EH (cell line): ENCODE measurements around the gene ZFP36L2.

Experiments used
- DNase-seq: peaks from one replicate; pipeline ENCODE4 v3.0.0-alpha.2; 2015; ENCODE audit warnings: low read depth

ZFP36L2 gene

DNA sequence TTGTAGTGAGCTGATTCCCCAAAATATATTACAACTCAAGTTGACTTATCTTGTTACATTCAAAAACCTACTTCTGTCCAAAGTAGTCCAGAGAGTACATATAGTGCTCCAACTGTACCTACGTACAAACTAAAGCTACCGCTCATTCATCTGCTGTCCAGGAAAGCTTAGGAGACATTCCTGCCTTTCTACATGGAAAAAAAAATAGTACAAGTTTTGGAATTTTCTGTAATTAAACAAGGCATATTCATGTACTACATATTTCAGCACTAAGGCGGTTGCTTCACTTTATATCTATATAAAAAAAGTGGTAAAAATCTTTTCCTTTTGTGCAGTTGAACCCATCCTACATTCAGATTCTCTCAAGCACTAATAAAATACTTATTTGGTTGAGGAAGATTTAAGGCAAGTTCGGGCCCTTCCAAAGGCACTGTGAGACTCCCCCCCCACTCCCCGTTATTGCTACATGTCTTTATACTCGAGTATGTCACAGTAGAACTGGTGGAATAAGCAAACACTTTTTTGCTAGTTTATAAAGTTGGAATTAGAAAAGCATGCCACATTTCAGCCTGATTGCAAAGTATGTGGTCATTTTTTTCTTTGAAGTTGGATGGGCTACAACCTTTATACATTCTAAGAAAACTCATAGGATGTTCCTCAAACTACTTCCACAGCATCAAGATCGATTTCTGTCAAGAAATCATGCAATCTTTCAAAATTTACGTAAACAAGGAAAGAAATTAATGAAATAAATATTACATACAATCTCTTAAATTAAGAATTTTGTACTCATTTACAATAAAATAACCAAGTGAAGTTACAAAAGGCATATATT lies 3.7 kb downstream of the ZFP36L2 start:
- peak; percentile 41 for DNase-seq

DNA sequence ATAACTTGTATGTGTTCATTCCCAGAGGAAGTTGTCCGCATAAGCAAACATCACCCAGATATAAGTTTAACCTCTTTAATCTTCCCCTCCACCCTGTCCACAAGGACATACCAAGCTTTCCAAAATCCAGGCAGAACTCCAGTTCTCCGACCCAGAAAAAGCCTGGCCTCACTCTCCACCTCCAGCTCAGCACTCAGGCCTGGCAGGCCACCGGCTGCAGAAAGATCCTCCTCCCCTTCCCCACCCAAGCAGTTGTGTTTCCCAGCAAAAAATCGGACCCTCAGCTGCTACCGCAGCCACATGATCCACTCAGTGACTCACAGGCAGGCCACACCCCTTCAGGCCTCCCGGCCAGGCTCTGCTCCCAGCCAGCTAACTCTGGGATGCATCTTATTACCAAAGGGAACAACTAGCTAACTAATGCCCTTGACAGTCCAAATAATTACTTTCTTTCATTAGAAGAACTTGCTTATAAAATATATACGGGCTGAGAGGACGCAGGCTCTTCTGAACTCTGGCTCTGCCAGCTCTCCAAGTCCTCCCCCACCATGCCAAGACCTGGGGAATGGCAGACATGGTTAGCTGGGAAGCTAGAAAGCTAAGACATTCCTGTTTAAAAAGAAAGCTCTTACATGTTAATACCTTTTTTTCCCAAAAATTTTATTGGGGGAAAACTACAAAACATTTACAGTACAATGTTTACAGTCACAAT lies 4.5 kb downstream of the ZFP36L2 start:
- DNase-seq, result peak; percentile 96

DNA sequence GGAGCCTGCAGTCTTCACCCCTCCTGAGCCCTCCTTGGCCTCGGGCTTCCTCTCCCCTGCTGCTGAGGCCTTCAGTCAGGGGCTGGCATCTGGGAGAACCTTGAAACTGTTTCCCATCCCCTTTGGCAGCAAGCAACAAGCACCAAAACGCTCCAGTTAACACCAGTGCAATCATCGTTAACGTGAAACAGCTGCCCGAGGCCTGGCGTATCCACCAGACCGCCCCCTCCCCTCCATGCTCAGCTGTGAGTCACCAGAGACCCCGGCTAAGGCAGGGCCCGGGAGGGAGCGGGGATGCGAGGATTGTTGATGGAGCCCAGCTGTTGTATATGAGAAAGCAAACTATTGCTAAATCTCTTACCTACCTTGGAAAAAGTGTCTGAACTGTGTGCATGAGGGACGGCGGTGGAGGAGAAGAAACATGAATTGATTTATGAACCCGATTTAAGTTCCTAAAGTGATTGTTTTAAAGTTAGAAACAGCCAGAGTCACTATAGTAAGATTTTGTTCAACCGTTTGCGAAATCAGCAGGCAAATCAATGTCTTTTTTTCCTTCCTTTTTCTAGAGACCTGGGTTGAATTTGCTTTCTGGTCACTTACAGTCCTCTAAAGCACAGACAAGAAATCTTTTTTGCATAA lies 5.2 kb downstream of the ZFP36L2 start:
- peak; percentile 69 for DNase-seq

DNA sequence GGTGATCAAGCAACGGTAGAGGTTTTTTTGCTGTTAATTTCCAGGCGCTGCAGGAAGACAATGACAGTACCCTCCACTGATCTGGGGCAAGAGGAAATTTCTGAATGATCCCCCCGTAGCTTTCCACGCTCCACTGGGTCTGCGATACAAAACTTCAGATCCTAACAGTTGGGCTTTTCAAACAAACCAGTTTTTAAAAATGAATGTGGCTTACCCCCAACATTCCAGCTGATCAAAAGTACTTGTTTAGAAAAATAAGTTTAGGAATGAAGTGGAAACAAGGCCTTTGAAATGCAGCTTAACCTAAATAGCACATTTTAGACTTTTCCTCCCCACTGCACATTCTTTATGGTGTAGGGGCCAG lies 5.7 kb downstream of the ZFP36L2 start:
- no peak for DNase-seq

DNA sequence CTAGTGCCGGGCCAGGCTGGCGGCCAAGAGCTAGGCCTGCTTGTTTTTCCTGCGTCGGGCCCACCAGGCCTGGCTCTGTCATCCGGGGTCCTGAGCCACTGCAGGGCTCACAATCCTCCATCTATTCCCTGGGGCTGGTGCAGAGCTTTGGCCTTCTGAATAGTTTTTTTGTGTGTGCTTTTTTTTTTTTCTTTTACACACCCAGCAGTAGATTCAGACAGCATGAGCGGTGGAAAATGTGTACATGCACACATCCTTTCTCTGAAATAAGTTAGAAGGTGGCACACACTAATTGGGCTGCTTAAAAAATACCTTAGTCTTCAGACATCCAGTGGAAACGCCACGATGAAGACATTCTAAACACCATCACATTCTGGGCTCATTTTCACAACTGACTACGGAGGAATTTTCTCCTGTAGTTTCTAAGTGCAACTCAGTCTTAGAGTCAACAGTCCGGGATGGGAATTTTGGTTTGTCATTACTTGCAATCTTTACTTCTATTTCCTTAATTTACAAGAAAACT lies 6.1 kb downstream of the ZFP36L2 start:
- DNase-seq, result peak; percentile 49

DNA sequence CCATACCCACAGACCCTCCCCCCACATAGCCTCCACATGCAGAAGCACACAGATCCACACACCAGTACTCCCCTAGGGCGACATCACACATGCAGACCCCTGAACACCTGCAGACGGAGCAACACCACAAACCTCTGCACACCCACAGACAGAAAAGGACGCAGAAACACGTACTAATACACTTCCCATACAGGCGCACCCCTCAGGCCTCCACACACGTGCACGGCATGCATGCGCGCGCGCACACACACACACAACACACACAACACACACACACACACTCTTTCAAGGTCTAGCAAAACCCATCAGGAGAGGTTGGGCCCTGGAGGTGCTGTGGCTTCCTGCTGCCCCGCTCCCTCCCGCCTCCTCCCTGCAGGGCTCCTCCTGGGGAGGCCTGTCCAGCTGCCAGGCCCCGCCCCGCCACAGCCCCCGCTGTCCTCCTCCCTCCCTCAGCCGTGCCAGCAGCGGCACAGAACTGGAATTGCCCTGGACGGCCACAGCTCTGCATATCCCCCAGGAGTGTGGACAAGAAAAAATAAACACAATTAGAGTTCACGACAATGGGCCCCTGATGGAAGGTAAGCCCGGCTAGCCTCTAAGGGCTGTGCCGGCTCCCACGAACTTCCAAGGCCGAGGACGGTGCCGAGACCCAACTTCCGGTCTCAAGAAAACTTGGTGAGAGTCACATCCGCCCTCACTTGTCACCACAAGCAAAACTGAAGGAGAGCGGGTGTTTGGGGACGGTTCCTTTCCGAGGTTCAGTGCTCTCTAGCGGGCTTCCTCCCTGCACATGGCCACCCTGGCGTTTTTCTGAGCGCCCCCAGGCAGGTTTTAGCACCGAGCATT lies 6.8 kb downstream of the ZFP36L2 start:
- peak; percentile 85 for DNase-seq

DNA sequence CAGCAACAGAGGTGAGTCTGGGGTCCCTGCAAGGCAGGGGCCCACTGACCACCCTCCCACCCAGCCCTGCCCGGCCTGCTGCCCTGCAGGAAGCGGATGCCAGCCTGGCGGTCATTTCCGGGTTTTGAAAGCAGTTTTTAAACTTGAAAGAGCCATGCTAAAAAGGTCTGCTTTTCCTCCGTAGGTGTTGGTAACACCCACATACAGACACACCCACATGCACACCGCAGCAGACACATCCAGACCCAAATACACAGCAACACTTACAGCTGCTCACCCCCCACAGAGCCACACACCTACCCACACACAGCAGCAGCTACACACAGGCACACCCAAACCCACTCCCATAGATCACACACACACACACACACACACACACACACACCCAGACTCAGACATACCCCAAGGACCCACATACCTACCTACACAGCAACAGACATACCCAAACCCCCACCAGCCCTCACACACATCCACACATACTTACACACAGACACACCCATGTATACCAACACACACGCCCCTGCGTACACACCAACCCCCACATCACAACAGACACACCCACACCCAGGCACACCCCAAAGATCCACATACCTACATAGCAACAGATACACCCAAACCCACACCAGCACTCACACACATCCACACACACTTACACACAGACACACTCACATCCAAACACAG lies 7.6 kb downstream of the ZFP36L2 start:
- no peak for DNase-seq

DNA sequence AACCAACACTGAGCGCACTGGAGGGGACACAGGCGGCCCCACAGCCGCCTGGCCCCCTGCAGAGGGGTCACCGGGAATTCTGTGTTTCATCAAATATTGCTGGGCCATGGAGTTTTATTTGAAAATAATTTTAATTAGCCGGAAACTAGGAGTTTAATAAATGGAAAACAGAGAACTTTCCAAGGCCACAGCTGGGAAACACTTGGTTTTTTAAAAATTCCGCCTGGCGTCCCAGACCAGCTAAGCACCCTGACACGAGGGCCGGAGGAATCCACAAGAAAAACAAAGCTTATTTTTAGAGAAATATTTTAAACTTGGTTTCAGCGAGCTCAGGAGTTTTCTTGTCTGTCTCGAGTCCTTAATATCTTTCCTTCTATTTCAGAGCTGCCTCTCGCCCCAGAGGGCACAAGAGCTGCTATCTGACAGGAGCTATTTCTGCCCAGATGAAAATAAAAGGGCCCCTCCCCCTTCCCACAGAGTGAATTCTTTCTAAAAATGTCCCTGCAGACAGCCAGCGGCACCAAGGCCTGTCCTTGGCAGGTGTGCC lies 8.2 kb downstream of the ZFP36L2 start:
- DNase-seq, result peak; percentile 76

DNA sequence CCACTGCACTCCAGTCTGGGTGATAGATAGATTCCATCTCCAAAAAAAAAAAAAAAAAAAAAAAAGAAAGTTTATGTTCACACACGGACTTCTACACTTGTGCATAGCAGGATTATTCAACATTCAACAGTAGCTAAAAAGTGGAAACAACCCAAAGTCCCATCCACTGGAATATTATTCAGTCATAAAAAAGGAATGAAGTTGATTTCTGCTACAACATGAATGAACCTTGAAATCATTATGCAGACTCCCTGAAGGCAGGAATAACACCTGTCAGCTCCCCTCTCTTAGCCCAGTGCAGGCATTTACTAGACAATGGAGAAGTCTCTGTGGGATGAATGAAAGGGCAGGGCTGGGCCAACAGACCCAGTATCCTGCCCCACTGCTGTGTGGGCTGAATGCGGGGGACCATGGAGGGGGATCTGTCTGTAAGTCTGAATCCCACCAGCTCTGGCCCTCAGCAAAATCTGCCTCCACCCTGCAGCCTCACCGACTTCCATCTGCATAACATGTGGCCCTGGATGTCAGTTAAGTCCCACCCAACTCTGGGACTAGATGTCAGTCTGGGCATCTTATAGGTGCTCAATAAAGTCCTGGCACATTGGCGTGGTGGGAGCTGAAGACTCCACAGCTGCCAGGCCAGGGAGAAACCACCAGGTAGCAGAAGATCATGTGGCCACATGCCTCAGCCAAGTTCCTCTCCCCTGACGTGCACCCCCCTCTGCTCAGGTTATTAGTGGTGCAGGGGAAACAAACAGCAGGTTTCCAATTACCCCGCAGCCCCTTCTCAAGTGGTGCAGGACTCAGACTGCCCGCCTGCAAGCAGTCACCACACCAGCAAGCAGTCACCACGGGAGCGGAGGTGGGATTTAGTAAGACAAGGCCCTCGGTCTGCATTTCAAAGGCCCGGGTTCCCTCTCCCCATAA lies 8.9 kb downstream of the ZFP36L2 start:
- no peak for DNase-seq

DNA sequence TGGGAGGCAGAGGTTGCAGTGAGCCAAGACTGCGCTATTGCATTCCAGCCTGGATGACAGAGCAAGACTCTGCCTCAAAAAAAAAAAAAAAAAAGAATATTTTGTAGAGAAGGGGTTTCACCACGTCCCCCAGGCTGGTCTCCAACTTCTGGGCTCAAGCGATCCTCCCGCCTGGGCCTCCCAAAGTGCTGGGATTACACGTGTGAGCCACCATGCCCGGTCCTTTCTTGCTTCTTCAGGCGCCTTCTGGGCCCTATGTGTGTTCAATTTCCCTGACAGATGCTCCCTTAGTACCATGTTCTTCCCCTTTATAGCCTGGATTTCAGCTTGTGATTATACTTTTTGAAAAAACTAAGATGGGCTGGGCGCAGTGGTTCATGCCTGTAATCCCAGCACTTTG lies 9.8 kb downstream of the ZFP36L2 start:
- DNase-seq, result no peak

DNA sequence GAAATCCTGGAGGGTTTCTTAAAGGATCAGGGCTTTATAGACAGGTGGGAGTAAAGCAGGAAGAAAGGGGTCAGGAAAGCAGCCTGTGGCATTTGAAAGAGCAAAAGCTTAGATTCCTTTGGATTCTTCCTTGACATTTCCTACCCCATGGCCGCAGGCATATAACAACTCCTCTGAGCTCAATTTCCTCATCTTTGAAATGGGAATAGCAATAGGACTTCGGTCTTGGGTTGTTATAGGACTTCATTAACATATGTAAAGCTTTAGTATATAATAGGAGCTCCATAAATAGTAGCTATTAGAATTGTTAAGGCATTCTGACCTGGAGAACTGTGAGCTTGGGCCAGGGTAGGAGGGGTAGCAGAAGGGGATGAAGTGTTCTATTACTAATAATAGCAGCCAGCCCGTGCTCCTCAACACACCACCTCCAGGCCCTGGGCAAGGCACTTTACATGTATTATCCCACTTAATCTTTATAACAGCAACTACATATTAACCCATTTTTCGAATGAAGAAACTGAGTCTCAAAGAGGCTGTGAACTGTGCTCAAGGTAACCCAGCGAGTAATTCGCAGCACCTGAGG lies 10.6 kb downstream of the ZFP36L2 start:
- no peak for DNase-seq

DNA sequence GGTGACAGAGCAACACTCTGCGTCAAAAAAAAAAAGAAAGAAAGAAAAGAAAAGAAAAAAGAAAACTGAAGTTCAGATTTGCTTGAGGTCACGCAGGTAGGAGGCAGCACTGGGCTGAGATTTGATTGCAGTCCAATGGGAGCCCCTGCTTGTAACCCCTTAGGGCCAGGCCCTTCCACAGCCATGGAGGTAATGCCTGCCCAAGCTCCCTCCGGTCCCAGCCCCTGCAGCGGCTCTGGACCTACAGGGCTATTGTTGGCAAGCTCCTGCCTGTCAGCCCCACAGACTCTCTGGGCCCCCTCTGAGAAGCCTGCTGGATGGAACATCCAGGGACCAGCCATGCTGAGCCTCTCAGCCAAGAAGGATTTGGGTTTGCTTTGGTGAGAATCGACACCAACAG lies 12.2 kb downstream of the ZFP36L2 start:
- DNase-seq, result no peak

DNA sequence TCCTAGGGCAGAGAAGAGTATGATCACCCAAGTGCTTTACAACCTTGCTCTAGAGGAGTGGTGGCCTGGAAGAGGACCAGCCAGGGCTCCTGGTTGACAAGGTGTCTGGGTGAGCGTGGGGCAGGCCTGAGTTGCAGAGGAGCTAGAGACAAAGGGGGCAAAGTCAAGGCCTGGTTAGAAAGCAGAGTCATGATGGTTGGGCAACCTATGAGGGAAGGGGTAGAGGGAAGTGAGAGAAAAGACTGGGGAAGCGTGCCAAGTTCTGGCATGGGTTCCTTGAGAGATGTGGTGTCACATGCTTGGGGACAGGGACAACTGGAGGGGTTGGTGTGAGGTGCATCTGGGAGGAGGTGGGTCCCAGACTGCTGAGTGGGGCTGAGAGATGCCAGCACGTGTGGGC lies 13.5 kb downstream of the ZFP36L2 start:
- no peak for DNase-seq

DNA sequence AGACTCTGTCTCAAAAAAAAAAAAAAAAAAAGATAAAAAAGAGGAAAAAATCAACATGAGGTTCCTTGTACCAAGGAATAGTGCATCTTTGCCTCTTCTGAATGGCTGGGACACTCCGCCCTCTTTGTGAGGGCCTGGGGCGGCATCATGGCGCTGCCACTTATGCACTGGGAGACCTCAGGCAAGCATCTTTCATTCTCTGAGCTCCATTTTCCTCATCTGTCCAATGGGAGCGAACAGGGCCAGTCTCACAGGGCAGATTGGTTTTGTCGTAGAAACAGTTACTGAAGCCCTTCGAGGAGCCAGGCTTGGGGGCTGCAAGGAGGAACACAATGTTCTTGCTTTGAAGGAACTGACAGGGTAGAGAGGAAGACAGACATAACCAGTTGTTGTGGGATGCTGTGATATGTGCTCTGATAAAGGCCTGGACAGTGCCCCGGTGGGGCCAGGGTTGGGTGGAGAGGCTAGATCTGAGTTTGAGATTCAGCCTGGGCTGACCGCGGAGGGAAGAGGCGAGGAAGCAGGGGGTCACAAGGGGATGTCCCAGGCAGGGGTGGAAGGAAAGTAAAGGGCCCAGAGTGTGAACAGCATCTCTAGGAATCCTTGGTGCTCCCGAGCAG lies 14.1 kb downstream of the ZFP36L2 start:
- no peak for DNase-seq

DNA sequence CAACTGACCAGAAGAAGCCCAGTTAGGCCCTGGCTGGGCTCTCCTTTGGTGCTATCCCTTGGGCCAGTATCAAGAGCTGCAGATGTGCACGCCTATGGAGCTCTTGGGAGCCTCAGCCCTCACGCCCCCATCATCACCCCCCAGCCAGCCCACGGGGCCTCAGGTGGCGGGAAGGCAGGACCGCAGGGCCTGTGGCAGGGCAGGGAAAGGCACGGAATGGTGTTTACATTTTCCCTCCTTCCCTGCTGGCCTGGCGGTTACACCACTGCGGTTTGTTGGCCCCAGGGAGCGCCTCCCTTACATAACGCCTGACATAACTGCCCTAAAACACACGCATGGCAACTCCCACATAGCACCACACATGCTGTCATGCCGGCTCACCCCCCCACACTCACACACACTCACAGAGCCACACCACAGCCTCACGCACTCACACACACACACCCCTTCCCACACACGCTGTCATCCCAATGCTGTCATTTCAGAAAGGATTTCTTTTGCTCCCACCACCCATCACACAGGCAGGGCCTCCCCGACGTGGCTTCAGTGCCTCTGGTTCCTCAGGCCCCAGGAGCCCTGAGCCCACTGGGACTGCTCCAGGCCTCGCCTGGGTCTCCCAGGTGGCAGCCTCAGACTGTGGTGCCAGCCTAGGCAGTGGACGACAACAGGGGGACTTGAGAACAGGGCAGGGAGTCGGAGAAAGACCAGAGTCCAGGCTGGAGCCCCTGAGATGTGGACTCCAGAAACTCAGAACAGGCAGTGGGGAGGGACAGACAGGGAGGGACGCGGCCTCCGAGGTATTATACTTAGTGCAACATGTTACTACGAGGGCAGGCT lies 15.7 kb downstream of the ZFP36L2 start:
- peak; percentile 59 for DNase-seq

DNA sequence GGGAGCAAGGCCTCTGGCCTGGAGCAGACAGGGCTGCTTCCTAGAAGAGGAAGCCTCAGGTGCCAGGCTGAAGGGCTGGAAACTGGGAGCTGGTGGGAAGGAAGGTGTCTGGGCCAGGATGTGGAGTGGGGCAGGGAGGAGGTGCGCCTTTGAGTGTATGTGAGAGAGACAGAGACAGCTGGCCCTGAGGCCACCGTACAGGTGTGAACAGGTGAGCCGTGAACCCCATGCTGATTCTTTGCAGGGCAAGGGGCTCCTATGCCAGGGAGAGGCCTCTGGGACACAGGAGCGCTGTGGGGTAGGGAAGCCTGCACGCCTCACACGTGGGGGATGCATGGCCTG lies 16.3 kb downstream of the ZFP36L2 start:
- no peak for DNase-seq

DNA sequence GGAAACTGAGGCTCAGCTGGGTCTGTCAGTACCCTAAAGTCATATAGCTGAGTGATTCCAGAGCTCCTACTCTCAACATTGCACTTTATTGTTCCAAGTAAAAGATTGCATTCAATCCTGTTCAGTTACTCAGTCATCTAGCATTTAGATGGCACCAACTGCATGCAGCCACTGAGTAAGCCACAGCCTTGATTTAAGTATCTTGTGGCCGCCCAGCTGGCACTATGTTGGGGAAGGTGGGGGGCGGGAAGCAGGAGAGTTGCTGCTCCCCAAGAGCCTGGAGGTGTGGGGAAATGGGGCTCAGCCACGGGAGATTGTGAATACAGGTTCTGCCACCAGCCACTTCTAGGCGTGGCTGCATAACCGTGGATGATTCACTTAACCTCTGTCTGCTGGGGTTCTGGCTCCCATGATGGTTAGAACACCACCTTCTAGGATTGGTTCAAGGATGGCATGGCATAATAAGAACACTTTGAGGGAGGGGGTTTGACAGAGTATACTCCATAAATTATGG lies 17.1 kb downstream of the ZFP36L2 start:
- DNase-seq, result no peak
